Ramos (cell line): Measurements from ENCODE around the gene SNTG2.
"Not testable (repeated sequence)": the region's sequence is repeated elsewhere in the genome, so short reads cannot be mapped to it uniquely, and the experiment has no call there.

Experiments
- in situ Hi-C: fragments of 300-500 bp; cut with MboI; formaldehyde crosslinking; loops from one replicate; pipeline ENCODE4 v1.14.3; 2022; ENCODE audit warnings: low sequenced_read_pairs; ENCODE audit not compliant: unreplicated experiment

The SNTG2 gene

DNA sequence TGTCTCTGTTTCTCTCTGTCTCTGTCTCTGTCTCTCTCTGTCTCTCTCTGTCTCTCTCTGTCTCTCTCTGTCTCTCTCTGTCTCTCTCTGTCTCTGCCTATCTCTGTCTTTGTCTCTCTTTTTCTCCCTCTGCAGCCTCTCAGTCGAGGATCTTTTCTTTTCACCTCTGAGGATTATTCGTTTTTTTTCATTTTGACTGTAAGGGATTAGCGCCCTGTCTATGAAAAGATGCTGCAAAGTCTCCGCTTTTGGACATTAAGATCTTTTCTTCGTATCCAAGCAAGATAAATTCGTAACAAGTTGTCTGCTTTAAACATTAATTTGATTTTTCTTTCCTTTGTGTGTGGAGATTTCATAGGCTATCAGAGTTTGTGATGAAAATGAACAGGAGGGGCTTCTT, 271.4 kb downstream of the SNTG2 start:
- in situ Hi-C loops, result no loop called here

DNA sequence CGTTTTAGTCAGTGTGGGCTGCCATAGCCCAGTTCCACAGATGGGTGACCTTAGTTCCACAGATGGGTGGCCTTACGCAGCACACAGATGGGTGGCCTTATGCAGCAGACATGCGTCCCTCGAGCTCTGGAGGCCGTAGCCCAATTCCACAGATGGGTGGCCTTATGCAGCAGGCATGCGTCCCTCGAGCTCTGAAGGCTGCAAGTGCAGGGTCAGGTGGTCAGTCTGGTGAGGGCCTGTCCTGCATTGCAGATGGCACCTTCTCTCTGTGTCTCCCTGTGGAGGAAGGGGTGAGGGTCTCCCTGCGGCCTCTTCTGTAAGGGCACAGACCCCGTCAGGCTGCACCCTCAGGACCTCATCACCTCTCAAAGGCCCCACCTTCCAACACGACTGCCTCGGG, 273.1 kb downstream of the SNTG2 start:
- in situ Hi-C loops, result no loop called here

DNA sequence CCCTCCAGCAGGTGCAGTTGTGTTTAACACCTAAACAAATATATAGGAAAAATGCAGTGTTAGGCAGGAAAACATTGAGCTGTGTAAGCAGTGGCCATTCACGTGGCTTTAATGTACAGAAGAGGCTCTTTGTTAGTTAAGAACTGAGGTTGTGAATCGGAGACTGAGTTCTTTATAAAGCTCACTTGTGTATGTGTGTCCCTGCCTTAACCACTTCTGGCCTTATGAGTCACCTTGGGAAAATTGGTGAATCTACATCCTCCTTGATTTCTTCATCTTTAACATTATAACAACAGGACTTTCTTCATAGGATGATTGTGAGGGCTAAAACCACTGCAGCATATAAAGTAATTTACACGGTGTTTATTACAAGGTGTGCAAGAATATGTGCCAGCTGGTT, 274.3 kb downstream of the SNTG2 start:
- in situ Hi-C loops, result no loop called here

DNA sequence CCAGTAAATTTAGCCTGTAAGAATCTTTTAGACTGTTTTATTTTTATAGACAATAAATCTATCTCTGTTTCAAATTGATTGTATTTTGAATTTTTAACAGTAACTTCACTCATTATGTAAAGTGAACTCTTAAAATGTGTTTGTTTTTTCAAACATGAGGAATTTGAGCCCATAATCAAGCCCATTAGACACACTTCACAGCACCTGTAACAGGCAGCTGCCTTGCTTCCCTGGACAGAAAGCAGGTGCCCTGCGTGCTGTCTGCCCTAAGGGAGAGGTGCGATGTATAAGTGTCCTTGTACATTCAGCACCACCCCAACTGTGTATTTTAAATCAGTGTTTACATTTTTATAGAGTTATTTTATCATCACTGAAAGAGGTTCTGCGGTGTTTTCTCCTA, 276.1 kb downstream of the SNTG2 start:
- in situ Hi-C loops, result no loop called here

DNA sequence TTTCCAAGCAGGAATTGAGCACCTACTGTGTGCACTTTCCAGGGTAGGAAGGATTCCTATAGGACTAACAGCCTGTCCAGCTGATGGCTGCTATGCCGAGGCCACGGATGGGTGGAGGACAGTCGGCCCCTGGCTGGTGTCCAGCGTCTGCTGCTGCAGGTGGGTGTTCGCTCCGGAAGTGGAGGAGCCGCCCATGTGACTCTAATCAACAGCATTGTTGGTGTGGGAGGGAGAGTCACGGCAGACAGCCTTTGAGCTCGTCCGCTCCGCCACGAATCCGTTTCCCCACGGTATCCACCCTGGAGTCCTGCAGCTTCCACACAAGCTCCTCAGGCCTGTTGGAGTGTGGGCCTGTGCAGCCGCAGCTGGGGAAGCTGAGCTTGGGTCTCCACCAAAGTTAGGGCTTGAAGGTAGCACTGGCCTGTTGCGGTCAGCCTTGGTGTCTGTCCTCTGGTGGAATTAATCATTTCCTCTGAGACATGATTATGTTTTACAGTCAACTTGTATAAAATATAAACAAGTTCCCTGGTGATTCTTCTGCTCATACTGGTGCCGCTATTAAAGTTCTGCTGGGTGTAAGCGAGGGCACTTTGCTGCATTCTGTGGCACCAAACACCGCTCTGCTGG, 276.7 kb downstream of the SNTG2 start:
- in situ Hi-C loops, result no loop called here

DNA sequence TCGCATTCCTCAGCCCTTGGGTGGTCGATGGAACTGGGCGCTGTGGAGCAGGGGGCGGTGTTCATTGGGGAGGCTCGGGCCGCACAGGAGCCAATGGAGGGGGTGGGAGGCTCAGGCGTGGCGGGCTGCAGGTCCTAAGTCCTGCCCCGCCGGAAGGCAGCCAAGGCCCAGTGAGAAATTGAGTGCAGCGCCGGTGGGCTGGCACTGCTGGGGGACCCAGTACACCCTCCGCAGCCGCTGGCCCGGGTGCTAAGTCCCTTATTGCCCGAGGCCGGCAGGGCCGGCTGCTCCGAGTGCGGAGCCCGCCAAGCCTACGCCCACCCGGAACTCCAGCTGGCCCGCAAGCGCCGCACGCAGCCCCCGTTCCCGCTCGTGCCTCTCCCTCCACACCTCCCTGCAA, 278.9 kb downstream of the SNTG2 start:
- in situ Hi-C loops, result not testable (repeated sequence)

DNA sequence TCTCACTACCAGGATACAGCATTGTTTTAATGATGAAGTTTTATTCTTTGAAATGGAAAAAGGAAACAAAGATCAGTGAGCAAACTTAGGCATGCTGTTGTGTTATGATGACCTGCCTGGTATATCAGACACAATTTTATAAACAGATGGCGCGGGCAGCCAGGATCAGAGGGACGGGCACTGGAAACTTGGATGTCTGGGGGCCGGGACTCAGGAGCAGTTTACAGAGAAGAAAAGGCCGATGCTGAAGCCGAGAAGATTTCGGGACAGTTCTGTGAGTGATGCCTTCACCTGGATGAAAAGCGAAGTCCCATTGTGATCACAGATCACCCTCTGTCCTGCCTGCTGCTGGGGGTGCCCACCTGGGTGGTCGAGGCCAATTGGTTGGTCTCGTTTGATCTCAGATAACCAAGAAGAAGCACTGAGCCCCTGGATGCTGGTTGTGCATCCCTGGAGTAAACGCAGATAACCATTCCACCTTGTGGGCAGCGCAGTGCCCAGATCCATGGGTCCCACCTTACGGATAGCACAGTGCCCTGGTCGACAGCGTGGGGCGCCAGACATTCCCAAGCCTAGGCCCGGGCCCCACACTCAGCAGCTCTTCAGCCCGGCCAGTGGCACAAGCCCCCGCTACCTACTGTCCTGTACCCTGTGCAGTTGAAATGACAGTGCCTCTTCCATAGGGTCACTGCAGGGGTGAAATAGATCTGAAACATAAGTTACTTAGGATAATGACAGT, 279.7 kb downstream of the SNTG2 start:
- in situ Hi-C loops, result no loop called here

DNA sequence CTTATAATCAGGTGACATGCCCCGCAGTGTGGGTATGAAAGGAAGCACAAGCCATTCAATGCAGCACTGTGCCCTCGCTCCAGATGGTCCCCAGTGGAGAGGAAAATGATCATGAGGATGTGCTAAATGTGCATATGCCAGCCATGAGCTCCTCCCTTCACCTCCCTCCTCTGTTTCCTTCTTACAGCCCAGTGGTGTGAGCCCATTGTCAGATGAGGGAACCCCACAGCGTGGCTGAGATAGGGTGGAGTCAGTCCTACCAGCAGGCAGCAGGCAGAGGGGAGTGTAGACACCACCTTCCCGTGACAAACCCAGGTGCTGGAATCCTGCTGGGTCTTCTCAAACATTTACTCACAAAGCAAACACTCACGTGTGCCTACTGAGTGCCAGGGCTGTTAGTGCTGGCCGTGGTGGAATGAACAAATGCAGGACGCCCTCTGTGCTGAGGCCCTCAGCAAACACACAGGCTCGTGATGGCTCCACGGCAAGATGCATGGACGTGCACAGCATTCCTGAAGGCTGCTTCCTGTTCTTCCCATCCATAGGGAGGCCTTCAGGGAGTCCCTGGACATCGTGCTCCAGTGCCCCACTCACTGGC, 280.9 kb downstream of the SNTG2 start:
- in situ Hi-C loops, result no loop called here

DNA sequence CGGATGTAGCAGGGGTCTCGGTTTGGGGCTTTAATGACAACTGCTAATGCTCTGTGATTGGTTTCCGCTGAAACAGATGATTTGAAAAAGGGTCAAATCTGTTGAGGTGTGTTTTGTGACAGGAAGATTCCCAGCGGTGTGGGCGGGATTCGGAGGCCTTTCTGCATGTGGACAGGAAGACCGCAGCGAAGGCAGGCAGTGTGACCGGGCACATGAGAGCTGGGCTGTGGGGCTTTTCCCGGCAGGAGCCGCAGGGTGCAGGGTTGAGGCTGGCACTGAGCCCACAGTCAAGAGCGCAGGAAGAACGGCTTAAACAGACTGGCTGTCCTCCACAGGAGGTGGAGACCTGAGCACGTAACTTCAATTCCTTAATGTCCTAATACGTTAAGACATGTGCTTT, 282.6 kb downstream of the SNTG2 start:
- in situ Hi-C loops, result no loop called here

DNA sequence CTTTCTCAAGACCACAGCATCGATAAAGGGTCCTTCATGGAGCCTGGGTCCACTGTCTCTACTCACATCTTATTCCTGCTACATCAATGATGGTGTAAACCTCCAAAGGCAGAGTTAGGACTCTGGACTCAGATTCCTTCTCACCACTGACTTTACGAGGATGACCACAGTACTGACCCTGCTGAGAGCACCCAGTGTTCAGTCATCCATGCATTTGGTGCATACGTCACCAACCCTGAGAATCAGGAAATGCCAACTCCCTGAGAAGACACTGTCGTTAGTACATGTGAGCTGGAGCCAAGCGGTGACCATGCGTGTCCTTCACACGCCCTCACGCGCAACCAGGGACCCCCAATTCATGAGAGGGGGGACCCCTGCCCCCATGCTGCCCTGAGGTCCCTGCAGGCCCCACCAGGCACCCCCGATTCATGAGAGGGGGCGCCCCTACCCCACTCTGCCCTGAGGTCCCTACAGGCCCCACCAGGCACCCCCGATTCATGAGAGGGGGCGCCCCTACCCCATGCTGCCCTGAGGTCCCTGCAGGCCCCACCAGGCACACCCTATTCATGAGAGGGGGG, 284.2 kb downstream of the SNTG2 start:
- in situ Hi-C loops, result no loop called here

DNA sequence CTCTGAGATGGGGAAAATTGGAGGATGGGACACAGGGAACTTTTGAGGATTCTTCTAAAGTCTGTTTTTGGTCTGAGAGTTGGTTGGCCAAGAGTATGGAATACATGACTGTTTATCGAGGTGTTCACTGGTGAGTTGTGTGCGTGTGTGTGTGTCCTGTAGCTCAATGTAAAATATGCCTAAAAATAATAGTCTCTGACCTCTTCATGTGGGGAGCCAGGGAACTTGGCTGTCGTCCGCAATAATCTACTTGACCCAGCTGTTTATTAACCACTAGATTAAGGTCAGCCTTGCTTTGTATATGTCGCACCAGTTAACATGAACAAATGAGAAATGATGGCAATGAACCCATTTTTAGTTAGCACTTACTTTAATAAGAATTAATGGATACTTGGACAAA, 285.2 kb downstream of the SNTG2 start:
- in situ Hi-C loops, result no loop called here

DNA sequence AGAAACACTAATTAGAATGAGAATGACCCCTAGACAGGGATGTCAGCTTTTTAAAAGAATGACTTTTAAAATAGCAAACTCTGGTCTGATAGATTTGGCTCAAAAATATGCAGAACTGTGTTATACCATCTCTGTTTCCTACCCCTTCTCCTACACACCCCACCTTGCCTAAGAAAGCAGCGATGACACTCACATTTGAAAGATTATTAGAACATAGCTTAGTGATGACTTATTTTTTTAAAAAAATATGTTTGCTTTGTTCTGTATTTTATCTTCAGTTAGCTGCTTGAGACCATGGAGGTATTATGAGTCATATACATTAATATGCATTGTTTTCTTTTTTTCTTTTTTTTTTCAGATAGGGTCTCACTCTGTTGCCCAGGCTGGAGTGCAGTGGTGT, 286.0 kb downstream of the SNTG2 start:
- in situ Hi-C loops, result no loop called here

DNA sequence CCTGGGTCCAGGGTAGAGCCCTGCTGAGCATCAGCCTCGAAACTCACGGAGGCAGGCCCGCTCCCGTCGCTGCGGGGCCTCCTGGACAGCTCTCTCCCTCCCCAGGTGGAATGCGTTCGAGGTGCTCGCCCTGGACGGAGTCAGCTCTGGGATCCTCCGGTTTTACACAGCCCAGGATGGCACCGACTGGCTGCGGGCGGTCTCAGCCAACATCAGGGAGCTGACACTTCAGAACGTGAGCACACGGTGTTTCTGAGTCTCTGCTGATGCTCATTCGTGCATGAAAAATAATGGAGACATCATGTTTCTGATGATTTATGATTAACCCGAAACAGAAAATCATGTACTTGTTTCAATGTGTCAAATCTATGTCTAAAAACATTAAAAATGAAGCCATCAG, 287.1 kb downstream of the SNTG2 start:
- in situ Hi-C loops, result no loop called here

DNA sequence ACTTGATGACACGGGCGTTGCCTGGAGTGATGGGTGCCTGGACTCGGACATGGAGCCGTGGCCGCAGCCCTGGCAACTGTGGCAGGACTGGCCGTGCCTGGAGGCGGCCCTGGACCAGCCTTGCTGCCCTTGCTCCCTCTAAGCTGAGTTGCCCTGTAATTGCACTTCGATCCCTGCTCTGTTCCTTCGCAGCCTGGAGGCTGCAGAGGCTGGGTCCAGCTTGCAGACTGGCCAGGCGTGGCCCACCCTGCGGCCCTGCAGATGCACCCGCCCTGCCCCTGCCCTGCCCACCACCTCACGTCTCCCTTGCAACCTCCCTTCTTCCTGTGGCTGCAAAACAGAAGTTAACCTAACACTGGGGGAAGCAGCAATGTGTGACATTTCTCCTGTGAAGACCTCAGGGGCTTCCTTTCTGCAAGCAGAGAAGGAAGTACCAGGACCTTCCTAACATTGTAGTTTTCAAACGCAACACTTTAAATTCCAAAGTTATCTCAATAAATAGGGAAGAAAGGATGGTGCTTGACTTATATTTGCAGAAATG, 288.0 kb downstream of the SNTG2 start:
- in situ Hi-C loops, result no loop called here

DNA sequence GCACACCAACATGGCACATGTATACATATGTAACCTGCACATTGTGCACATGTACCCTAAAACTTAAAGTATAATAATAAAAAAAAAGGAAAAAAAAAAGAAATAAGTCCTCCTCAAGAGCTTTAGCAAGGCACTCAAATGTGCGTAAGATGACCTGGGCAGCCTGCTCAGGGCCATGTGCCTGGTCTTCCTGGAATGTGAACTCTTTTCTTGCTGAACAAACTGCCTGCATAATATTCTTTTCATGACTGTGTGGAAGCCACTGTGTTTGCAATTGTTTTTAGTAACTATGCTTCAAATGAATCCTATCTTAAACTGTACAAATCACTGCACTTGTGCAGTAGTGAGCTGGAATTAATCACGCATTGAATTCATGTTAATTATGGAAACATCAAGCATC, 294.5 kb downstream of the SNTG2 start:
- in situ Hi-C loops, result no loop called here

DNA sequence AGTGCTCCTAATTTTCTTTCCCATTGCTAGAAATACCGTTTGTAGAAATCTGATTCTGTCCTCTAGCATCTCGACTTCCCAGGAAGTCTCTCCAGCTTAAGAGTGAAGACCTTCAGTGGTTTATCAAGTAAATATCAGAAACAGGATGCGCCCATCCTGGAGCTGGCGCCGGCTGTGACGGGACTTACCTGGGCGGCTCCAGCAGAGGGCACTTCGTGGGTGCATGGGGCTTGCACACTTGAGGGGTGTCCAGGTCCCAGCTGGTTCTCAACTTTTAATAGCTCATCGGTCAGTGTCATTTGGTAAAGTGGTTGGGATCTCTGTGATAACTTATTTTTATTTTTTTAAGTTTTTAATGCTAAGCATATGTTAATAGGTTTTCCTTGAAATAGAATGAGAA, 295.6 kb downstream of the SNTG2 start:
- in situ Hi-C loops, result no loop called here

DNA sequence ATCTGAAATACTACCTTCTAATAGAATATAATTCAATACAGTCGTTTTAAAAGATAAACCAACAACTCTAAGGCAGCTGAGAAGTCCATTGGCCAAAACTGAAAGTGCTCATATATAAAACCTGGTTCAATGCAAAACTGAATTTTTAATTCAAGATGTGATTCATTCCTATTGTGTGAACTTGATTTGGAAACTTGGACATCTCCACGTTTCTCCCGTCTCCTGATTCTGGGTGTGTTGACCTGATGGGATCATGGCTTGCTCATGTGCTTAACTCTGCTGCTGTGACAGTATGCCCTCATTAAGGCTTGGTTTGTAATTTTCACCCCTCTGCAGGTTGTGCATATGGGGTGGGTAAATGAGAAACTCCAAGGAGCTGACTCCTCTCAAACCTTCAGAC, 296.3 kb downstream of the SNTG2 start:
- in situ Hi-C loops, result no loop called here

DNA sequence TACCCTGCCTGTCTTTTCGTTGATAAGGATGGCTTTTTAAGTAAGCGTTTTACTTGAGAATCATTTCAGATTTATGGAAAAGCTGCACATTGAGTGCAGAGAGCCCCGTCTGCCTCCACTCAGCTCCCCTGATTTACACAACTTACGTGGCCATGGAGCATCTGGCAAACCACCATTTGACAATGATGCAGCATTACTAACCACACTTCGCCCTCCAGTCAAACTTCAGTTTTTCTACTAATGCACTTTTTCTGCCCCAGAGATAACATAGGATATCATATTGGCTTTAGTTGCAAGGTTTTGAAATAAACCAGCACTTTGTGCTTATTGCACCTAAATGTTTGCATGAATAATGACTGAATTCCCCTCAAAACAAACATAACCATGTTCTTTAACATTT, 297.5 kb downstream of the SNTG2 start:
- in situ Hi-C loops, result no loop called here

DNA sequence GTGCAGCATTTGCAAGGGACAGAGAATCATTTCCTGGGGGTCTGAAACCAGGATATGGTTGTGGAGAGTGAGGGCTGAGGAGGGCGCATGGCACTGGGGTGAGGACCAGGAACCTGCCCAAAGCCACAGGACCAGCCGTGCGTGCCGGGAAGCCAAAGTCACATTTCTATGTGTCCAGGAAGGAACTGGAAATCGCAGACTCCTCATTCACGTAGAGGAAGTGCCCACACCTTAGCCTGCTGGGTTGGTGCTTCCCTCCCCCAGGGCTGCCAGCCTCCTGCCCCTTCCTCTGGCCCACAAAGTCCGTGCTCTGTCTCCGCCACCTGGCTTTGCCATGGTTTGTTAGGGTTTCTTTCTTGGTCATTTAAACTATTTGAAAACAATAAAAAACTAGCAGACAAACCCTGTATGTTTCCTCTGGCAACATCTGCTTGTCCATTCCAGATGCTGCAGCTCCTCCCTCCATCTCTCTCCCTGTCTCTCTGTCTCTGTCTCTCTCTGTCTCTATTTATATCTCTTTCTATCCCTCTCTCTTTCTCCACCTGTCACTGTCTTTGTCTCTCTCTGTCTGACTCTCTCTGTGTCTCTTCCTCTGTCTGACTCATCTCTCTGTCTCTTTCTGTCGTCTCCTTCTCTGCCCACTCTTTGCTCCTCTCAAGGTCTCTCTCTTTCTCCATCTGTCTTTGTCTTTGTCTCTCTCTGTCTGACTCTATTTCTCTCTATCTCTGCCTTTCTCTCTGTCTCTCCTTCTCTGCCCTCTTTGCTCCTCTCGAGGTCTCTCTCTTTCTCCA, 299.4 kb downstream of the SNTG2 start:
- in situ Hi-C loops, result no loop called here

DNA sequence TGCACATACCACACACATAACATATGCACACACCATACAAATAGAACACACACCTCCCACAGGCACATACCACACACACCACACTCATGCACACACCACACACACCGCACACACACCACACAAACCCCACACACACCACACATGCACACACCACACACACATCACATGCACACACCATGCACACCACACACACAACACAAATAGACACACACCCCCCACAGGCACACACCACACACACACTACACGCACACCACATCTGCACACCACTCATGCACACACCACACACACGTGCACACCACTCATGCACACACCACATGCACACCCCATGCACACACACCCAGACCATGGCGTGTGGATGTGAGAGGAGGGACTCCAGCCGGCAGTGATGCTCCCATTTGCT, 300.9 kb downstream of the SNTG2 start:
- in situ Hi-C loops, result no loop called here
